GM23338 (cell line): ENCODE results near the gene ZNF322. TPM values are rescaled to one million over a fixed set of nuclear protein-coding genes. Genes with fewer than 3 reads are reported as not detected.
"Not testable (repeated sequence)": the region's sequence is repeated elsewhere in the genome, so short reads cannot be mapped to it uniquely, and the experiment has no call there.

Source experiments
- ATAC-seq: fragments of 200-7000 bp; cut with Tn5 transposase; 3 replicates; pipeline ENCODE4 v1.9.1; 2020
- DNase-seq: peaks from one replicate; pipeline ENCODE4 v3.0.0-alpha.2; 2015; ENCODE audit warnings: low spot score
- H2AFZ ChIP-seq: fragments of 200-600 bp; sonication (generic); 2 replicates; pipeline ENCODE4 v1.8.0; 2016; ENCODE audit warnings: antibody characterized with exemption, mild to moderate bottlenecking, moderate library complexity
- H3F3A ChIP-seq: fragments of 200-600 bp; sonication (generic); replicated peaks from 2 replicates; pipeline ENCODE4 v1.8.0; 2017; ENCODE audit warnings: antibody characterized with exemption, mixed run types, low read depth
- H3K27ac ChIP-seq: fragments of 200-600 bp; sonication (generic); 2 replicates; pipeline ENCODE4 v1.6.1; 2016; ENCODE audit warnings: low read depth
- H3K27me3 ChIP-seq: fragments of 200-600 bp; sonication (generic); 2 replicates; pipeline ENCODE4 v1.8.0; 2016; ENCODE audit warnings: mild to moderate bottlenecking, mixed run types, moderate library complexity; ENCODE audit not compliant: insufficient read depth
- H3K36me3 ChIP-seq: fragments of 200-600 bp; sonication (generic); 2 replicates; pipeline ENCODE4 v1.8.0; 2016; ENCODE audit warnings: mild to moderate bottlenecking; ENCODE audit not compliant: insufficient read depth
- H3K4me1 ChIP-seq: fragments of 200-600 bp; sonication (generic); 2 replicates; pipeline ENCODE4 v1.8.0; 2016; ENCODE audit warnings: mild to moderate bottlenecking, moderate library complexity; ENCODE audit not compliant: insufficient read depth
- H3K4me2 ChIP-seq: fragments of 200-600 bp; sonication (generic); 2 replicates; pipeline ENCODE4 v1.7.1; 2017; ENCODE audit warnings: mixed run types
- H3K4me3 ChIP-seq: fragments of 200-600 bp; sonication (generic); 2 replicates; pipeline ENCODE4 v1.6.1; 2016; ENCODE audit warnings: mixed run types
- H3K79me2 ChIP-seq: fragments of 200-600 bp; sonication (generic); replicated peaks from 2 replicates; pipeline ENCODE4 v1.8.0; 2017; ENCODE audit warnings: mild to moderate bottlenecking; ENCODE audit not compliant: insufficient read depth
- H3K9me2 ChIP-seq: fragments of 200-600 bp; sonication (generic); 2 replicates; pipeline ENCODE4 v1.8.0; 2017; ENCODE audit not compliant: insufficient read depth
- H4K20me1 ChIP-seq: fragments of 200-600 bp; sonication (generic); replicated peaks from 2 replicates; pipeline ENCODE4 v1.8.0; 2017; ENCODE audit warnings: mild to moderate bottlenecking; ENCODE audit not compliant: insufficient read depth
- H3K27ac Mint-ChIP-seq: 2 replicates; pipeline ENCODE4 v1.8.0; 2020; ENCODE audit warnings: inconsistent platforms, mild to moderate bottlenecking, moderate library complexity, mixed read lengths
- H3K27me3 Mint-ChIP-seq: 3 replicates; pipeline ENCODE4 v1.8.0; 2022; ENCODE audit warnings: low read depth, mild to moderate bottlenecking, moderate library complexity, mixed read lengths, inconsistent platforms; ENCODE audit not compliant: insufficient read depth, poor library complexity
- H3K36me3 Mint-ChIP-seq: 3 replicates; pipeline ENCODE4 v1.8.0; 2021; ENCODE audit warnings: low read depth, mild to moderate bottlenecking, inconsistent platforms, moderate library complexity, mixed read lengths
- H3K4me1 Mint-ChIP-seq: 3 replicates; pipeline ENCODE4 v1.8.0; 2020; ENCODE audit warnings: mild to moderate bottlenecking, inconsistent platforms, mixed read lengths
- H3K4me3 Mint-ChIP-seq: 3 replicates; pipeline ENCODE4 v1.8.0; 2021; ENCODE audit warnings: moderate library complexity, mild to moderate bottlenecking, inconsistent platforms, mixed read lengths
- H3K9me3 Mint-ChIP-seq: 3 replicates; pipeline ENCODE4 v1.8.0; 2020; ENCODE audit warnings: moderate library complexity, mild to moderate bottlenecking, inconsistent platforms, mixed read lengths
- ZNF462 ChIP-seq: fragments of 250-450 bp; sonication (Bioruptor Pico); IDR thresholded peaks from 2 replicates; pipeline ENCODE4 v1.5.0; 2020; ENCODE audit warnings: mild to moderate bottlenecking, moderate library complexity
- polyA plus RNA-seq: library from polyadenylated mRNA; unstranded; fragments of >200 nt; fragmentation: Nextera tagmentation; extraction: Ambion mirVana; gene quantifications from 2 replicates; pipeline ENCODE4 v1.2.1, GENCODE V29; 2016
- total RNA-seq: library from RNA; depleted of rRNA; stranded (reverse); fragments of >200 nt; shearing (Covaris generic); gene quantifications from 2 replicates; pipeline ENCODE4 v1.2.3, GENCODE V29; 2014

The ZNF322 gene
- total and polyA plus RNA-seq, 2 experiments from 2014 or later, result 43.3 to 61.0 TPM

- TF ChIP-seq ZNF462, result no peak
These were observed at the start of gene ZNF322 (continued) for GRCh38 chr6:26659042-26659999.

DNA sequence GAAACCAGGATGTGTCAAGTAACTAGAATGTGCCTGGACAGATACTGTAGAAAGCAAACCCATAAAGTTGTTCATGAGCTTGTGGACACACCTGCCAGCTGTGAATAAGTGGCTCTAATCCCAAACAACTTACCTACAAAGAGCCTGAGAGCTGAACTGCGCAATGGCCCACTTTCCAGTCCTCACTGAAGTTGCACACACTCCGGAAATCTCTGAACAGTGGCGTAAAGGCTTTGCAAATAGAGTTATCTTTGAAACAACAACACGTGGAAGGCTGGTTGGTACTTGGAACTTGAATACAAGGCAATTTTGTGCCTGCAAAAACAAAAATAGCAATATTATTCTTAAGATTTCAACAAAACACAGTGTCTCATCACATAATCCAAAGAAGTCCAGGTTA lies 46.2 kb upstream of the ZNF322 start:
- not testable (repeated sequence) for H3K4me3 Mint-ChIP-seq, H3K36me3 Mint-ChIP-seq, H3K79me2 ChIP-seq, H3K4me1 ChIP-seq, ATAC-seq, H3K4me3 ChIP-seq, H3K9me3 Mint-ChIP-seq, H3F3A ChIP-seq, H3K27me3 ChIP-seq, H3K27ac Mint-ChIP-seq, H3K27ac ChIP-seq, H3K4me2 ChIP-seq, H3K27me3 Mint-ChIP-seq, H2AFZ ChIP-seq, H4K20me1 ChIP-seq, DNase-seq, H3K4me1 Mint-ChIP-seq, H3K9me2 ChIP-seq, H3K36me3 ChIP-seq

- H3K4me3 Mint-ChIP-seq, H3K9me3 Mint-ChIP-seq, H3K36me3 ChIP-seq, H3K27me3 ChIP-seq, H4K20me1 ChIP-seq, H3F3A ChIP-seq, DNase-seq, H3K36me3 Mint-ChIP-seq, H2AFZ ChIP-seq, H3K4me1 Mint-ChIP-seq, H3K4me3 ChIP-seq, H3K27ac ChIP-seq, H3K27ac Mint-ChIP-seq, H3K4me2 ChIP-seq, H3K27me3 Mint-ChIP-seq, H3K79me2 ChIP-seq, H3K4me1 ChIP-seq, H3K9me2 ChIP-seq: not testable (repeated sequence)
- ATAC-seq, result peak; percentile 37; the same call in 2 of the 3 replicates
These were observed 45.8 kb upstream of the ZNF322 start for GRCh38 chr6:26705352-26705751.

GRCh38 chr6:26701023-26701747 lies 41.6 kb upstream of the ZNF322 start:
- H3K4me2 ChIP-seq, H3K27me3 ChIP-seq, H3K27me3 Mint-ChIP-seq, H3K79me2 ChIP-seq, H3K9me3 Mint-ChIP-seq, H3K4me3 ChIP-seq, H3K27ac ChIP-seq, H3K36me3 Mint-ChIP-seq, H4K20me1 ChIP-seq, H3K36me3 ChIP-seq, H2AFZ ChIP-seq, H3K4me1 ChIP-seq, H3F3A ChIP-seq, DNase-seq, H3K27ac Mint-ChIP-seq, H3K4me3 Mint-ChIP-seq, H3K9me2 ChIP-seq, H3K4me1 Mint-ChIP-seq: not testable (repeated sequence)
- ATAC-seq, result peak; percentile 79

DNA sequence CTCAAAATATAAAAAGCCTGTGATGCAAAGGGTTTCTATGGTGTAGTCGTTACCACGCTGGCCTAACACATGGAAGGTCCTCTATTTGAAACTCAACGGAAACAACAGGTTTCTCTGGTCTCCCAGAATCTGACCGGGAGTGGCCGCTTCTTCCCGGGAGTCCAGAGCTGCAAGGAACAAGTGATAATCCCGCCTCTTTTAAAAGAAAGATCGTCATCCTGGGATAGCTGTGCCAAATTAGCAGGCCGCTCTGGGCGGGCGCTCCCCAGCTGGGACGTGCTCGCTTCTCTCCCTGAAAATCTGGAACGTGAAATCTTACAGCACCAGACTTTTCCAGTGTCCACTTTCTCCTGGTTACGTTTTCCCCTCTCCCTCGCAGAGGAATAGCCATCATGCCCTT lies 38.0 kb upstream of the ZNF322 start:
- DNase-seq, H2AFZ ChIP-seq, H3K4me1 Mint-ChIP-seq, H3K9me3 Mint-ChIP-seq, H3K27ac Mint-ChIP-seq, H3K9me2 ChIP-seq, H4K20me1 ChIP-seq, H3K4me3 ChIP-seq, H3K4me3 Mint-ChIP-seq, H3K36me3 Mint-ChIP-seq, H3K4me2 ChIP-seq, H3K27me3 ChIP-seq, H3K27me3 Mint-ChIP-seq, H3K79me2 ChIP-seq, H3K27ac ChIP-seq, H3K36me3 ChIP-seq, H3K4me1 ChIP-seq, H3F3A ChIP-seq: not testable (repeated sequence)
- ATAC-seq, result peak; percentile 62
